CD4-positive, alpha-beta T cell treated with Interleukin-2 at 100 ng/mL for 4 hours (primary cell): ENCODE data around the gene CCRL2.
"Not testable (repeated sequence)": the region's sequence is repeated elsewhere in the genome, so short reads cannot be mapped to it uniquely, and the experiment has no call there.

ENCODE experiments used
- DNase-seq: peaks from one replicate; pipeline ENCODE4 v3.0.0-alpha.2; 2020; ENCODE audit warnings: low spot score

CCRL2 gene

DNA sequence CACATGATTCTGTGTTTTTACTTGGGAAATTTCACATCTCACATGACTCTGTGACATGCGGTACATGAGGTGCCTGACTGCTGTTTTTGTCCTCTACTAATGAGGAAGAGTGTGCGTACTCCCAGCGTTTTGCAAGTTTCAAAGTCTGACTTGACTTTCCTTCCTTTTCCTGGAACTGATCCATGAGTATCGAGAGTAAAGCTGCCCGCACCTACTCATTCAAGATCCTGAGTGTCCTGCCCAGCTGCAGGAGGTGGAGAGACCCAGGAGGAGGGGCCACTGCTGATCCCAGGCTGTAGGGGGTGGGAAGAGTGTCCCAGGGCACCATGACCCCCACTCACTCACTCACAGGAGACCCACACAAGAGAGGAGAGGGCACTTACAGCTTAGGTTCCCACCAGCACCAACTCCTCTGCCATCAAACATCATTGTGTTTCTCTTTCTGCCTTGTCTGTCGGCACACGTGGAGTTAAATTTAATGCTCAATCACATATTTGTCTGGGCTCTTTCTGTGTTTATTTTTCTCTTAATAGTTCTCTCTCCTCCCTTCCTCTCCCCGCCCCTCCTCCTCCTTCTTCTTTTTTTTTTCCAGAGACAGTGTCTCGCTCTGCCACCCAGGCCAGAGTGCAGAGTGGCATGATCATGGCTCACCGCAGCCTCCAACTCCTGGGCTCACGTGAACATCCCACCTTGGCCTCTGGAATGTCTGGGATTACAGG is 1.6 kb upstream of the CCRL2 start:
- no peak for DNase-seq

DNA sequence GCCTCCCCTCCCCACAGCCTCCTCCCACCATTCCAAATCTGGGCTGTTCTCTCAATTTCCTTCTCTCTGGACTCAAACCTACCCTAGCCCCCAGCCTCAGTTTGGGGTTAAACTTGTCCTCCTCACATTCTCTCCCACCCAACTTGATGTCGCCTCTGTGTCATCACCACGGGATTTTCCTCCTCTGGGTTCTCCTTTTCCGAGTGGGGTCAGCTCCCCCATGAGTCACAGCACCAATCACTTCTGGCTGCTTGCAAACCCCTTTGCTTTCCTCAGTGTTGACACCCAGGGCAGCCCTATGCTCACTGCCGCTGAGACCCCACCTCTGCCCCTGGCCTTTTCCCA is 644 bp upstream of the CCRL2 start:
- peak; percentile 10 for DNase-seq

DNA sequence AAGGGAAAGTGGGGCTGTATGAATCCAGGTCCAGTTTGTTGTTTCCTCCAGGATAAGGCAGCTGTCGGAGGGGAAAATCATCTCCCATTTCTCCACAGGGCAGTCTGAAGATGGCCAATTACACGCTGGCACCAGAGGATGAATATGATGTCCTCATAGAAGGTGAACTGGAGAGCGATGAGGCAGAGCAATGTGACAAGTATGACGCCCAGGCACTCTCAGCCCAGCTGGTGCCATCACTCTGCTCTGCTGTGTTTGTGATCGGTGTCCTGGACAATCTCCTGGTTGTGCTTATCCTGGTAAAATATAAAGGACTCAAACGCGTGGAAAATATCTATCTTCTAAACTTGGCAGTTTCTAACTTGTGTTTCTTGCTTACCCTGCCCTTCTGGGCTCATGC is 911 bp downstream of the CCRL2 start:
- no peak for DNase-seq

DNA sequence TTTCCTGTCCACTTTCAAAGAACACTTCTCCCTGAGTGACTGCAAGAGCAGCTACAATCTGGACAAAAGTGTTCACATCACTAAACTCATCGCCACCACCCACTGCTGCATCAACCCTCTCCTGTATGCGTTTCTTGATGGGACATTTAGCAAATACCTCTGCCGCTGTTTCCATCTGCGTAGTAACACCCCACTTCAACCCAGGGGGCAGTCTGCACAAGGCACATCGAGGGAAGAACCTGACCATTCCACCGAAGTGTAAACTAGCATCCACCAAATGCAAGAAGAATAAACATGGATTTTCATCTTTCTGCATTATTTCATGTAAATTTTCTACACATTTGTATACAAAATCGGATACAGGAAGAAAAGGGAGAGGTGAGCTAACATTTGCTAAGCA is 1.8 kb downstream of the CCRL2 start:
- no peak for DNase-seq

DNA sequence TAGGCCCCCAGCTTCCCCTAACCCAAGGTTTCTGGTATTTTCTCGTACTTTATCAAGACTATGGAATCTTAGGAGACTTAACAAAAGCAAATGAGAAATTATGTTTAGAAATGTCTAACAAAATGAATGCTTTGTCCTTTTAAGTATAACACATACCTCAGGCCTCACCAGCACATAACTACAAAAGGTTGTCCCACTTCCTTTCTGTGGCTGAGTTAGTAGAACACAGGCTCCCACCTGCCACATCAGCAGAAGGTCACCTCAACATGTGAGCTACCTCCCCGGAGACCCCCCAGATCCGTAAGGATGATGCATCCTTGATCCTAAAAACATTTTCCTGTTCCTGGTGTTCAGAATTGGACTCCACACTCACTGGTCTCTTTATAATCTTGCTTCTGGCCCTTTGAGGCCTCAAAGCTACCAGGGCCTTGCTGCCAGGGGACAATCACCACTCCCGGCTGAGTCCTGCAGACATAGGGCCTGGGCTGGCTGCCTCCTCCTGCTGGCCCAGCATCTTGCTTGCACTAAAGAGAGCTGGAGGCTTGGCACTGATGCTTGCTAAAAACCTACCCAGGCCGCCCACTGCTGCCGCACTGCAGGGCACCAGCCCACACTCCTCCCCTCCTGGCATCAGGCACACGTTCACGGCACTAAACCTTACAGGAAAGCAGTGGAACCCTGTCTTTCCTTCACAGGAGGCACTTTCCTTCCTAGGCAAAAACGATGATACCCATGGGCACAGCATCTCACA is 2.9 kb downstream of the CCRL2 start:
- DNase-seq: no peak

DNA sequence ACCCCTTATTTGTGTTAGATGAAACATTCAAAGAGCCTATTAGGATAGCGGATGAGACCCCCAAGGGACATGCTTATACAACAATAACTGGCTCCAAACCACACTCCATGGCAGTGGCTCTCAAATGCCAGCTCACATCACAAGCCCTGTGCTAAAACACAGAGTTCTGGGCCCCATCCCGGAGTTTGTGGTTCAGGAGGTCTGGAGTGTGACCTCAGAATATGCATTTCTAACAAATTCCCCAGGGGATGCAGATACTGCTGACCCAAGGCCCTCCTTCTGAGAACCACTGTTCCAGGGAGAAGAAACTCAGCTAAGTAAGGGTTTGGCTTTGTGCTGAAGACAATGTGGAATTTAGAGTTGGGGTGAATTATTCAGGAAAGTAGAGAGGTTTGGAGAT is 3.6 kb downstream of the CCRL2 start:
- DNase-seq: no peak

DNA sequence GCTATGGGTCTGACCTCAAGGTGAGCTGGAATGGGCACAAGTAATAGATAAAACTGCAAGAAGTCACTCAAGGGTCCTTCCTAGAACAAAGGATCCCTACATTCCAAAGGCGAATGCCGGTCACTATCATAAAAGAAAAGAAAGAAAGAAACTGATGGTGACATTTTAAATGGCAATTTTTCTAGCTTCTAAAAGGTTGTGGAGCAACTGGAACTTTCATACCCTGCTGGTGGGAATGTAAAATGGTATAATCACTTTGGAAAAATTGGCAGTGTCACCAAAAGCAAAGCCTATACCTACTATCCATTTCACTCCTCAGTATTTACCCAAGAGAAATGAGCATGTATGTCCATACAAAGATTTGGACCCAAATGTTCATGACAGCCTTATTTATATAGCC is 4.2 kb downstream of the CCRL2 start:
- DNase-seq: no peak

DNA sequence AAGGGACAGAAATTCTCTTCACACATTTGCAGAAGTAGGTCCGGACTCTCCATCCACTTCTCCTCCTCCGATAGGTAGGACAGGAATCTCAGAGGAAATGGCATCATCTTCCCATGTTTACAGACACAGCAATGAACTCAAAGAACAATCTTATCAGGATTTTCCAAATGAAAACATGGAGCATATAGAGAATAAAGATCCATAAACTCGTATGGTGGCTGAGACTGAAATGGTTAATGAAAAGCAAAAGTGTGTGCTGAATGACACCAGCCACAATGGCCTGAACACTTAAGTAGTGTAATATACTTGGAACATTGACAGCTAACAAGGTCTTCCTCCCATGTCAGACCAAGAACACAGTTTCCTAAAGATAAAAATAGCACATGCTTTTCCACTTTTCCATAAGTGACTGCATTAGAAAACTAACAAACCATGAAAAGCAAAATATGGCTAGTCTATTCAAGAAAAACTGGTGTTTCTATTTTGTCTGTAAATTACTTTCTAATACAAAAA is 5.8 kb downstream of the CCRL2 start:
- no peak for DNase-seq

DNA sequence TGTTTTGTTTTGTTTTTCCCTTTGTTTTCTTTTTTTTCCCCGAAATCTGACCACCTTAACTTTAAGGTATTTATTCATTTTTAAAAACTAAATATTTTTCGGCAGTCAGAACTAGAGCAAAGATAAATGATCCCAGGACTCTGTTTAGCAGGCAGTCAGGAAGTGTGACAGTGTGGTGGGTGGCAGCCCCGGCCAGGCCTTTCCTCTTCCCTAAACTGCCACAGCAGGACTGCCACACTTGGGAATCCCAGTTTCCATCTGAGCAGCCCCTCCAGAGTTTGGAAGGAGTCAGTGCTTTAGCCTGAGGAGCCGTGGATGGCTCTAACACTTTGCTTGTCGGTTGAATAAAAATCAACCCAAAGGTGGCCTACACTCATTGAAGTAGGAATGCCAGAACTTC is 6.9 kb downstream of the CCRL2 start:
- DNase-seq: no peak

DNA sequence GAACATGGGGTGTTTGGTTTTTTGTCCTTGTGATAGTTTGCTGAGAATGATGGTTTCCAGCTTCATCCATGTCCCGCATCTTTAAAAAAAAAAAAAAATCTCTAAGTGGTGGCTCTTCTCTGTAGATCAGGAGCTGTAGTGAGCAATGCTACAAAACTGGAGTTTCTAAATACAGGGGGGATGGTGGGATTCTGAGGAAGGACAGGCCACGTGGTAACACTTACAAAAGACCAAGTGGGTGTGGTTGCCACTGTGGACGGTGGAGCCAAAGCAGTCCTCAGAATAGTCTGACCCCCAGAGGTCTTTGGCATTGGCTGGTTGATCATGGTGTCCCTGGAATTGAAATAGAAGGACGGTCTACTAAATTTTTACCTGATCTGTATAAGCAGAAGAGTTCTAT is 7.7 kb downstream of the CCRL2 start:
- no peak for DNase-seq

DNA sequence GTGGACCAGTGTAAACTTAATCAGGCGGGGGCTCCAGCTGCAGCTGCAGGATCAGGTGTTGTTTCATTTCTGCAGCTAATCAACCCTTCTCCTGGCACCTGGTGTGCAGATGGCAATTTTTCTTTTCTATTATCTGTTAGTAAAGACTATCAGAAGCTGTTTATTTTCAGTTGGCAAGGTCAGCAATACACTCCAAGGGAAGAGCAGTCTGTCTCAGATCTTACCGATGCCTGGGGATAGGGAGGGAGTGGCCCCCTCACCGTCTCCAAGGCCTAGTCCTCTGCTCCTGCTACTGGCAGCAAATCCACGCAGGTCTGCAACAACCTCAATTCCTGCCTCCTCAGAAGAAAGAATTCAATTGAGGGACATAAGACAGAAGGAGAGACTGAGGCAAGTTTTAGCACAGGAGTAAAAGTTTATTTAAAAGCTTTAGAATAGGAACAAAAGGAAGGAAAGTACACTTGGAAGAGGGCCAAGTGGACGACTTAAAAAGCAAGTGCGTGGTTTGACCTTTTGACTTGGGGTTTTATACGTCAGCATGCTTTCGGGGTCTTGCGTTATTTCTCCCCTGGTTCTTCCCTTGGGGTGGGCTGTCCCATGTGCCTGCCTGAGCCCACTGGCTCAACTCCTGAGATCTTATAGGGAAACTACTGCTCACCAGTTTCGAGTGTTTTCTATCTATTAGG is 9.2 kb downstream of the CCRL2 start:
- no peak for DNase-seq

DNA sequence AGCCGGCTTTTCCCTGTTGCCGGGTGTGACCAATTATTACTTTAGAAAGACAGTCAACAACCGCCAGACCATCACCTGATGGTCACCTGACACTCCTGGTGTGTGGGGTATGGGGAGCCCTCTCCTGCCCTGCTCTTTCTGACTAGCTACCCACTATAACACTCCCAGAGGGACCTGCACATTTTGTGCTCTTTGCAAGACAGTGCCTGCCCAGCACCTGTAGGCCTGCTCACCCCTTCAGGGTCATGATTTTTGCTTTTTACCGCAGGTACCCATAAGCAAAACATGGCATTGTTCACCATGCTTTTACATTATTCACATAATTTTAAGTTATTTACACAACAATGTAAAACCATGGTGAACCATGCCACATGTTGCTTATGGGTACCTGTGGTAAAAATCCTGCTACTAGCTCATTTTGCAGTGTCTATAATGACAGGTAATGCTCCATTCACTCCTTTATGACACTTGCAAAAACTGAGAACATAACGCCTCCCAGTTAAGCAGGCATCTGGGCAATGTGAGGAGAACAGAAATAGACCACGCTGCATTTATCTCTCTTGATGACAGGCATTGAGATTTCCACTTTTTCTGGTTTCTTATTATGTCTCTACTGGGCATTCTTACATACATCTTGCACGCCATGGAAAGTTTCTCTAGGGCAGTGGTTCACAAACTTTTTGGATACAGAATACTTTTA is 9.9 kb downstream of the CCRL2 start:
- DNase-seq: no peak

DNA sequence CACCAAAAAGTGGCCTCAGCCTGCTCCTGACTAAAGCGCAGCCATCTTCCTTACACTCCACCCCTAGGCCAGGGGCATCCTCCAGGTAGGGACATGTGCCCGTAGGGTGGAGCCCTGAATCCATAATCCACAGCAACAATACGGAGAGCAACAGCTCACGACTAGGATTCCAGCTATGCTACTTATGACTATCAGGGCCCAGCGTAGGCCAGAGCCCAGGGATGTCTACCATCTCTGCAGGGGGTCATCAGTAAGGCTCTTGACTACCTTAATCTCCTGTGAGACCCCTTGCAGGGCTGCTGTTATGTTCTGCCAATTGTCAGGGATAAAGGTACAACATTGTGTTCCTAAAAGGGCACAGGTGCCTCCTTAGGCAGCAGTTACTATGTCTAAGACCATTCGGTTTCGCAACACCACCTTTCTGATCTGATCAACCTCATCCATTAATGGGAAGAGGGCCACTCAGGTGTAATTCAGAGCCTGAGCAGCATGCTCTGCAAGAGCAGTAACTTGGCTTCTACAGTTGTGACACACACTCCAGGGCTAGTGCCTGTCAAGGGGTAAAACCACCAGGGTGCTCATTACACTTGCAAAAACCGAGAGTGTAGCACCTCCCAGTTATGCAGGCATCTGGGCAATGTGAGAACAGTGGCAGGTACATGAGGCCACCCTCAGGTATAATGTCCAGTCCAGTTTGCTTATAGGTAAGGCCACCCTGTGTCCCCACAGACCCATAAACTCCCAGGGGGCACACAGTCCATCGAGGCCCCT is 11.0 kb downstream of the CCRL2 start:
- DNase-seq: no peak

DNA sequence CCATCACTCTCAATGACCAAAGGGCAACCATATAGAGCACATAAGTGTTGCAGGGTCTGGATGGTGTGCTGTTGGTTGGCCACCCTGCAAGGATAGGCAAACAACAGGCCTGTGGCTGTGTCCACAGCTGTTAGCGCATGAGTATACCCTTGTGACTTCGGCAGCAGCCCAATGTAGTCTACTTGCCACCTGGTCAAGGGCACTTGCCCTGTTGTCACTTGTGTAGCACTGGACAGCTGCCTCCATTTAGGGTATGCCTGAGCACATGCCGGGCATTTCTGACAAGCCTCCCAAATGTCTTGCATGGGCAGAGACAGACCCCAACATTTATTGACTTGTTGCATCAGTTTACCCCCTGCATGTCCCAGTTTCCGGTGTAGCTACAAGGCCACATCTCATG is 12.8 kb downstream of the CCRL2 start:
- no peak for DNase-seq

DNA sequence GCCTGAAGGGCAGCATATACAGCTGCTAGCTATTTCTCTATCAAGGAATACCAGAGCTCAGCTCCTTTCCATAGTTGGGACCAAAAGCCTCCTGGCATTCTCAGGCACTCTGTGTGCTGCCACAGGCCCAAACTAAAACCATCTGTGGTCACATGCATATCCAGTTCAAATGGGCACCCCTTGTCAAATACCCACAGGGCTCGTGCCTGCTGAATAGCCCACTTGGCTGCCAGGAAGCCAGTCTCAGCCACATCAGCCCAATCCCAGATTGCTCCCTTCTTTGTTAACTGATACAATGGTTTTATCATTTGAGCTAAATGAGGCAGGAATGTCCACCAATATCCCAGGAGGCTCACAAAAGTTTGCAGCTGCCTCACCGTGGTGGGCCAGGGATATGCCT is 13.9 kb downstream of the CCRL2 start:
- DNase-seq: no peak

DNA sequence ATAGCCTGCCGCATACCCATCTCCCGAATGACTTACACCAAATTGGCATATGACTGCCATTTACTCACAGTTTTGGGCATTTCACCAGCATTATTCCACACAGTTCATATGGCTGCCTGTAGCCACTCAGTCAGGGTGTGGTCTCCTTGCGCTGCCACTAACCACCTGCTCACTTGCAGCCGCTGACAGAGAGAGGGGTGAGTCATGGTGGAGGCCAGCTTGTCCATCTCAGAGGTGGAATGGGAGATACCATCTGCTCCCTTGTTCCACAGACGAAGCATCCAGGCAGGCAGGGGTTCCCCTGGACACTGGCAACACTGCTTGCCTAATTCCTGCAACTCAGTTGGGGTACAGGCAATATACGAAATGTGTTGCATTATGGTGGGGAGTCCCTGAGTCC is 15.6 kb downstream of the CCRL2 start:
- DNase-seq: no peak

DNA sequence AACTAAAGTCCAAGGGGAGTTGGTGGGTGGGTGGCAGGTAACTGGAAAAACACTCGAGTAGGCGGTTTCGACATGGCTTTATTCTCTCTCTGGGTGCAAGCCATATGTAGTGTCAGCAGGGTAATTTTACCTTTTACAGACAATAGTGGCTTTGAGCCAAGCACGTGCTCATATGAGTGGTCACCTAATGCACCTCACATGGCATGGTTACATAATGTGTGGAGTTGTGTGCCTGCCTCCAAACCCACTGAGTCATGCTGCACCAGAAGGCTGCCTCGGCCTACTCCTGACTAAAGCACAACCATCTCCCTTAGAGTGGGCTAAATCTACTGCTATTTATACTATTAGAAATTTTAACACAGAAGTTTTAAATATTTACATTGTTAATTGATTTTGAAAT is 16.5 kb downstream of the CCRL2 start:
- DNase-seq: no peak

DNA sequence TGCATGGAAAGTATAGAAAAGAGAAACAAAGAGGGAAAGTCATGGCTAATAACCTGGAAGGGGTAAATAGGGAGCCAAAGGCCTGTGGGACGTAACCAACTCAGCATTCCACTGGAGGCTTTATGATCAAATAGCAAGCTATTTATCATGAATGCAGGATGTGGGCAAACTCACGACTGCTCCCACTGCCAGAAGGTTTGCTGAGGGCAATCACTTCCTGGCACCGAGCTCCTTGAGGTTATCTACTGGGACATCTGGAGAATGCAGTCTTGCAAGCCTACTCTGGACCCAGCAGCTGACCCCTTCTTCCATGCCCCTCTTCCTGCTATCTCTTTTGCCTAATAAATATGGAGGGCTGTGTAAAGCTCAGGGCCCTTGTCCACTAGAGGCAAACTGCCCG is 19.4 kb downstream of the CCRL2 start:
- DNase-seq: not testable (repeated sequence)

DNA sequence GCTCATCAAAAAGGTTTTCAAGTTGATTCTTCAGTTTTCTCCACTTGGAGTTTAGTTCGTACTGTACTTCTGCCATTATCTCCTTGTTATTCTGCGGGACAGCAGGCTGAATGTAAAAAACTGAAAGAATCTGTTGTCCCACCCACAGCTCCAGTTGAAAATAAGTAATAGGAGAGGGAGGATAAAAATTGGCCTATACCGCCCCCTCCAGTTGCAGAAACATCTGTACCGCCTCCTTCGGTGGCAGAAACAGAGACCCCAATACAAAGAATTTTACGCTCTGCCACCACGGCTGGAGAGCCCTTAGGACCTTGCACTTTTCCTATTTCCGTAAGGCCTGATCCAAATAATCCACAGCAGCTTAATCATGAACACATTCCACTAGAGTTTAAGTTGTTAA is 20.3 kb downstream of the CCRL2 start:
- DNase-seq: not testable (repeated sequence)

DNA sequence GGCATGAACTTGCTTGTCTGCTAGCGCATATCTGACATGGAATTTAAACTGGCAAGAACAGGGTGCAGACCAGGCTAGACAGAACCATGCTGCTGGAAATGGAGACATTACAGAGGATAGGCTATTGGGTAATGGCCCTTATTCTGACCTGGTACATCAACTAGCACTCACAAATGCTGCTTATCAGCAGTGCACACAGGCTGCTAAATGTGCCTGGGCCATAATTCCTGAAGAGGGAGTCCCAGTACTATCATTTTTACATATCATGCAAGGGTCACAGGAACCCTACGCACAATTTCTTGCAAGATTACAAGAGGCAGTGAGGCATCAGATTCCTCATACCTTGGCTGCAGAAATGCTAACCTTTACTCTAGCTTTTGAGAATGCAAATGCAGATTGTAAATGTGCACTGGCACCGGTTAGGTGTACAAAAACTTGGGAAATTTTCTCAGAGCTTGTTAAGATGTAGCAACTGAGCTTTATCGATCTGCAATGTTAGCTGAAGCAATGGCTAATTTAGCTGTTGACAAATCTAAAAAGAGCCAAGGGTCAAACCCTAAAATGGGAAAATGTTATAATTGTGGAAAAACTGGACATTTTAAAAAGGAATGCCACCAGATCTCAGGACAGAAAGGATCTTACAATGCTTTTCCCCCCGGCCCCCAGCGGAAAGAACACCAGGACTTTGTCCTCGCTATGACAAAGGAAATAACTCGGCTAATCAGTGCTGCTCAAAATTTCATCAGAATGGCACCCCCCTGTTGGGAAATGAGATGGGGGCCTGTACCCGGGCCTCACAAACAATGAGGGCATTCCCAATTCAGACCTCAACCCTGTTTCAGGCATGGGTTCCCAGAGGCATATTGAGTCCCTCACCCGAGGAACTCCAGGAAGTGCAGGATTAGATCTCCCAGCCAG is 21.1 kb downstream of the CCRL2 start:
- DNase-seq: no peak

DNA sequence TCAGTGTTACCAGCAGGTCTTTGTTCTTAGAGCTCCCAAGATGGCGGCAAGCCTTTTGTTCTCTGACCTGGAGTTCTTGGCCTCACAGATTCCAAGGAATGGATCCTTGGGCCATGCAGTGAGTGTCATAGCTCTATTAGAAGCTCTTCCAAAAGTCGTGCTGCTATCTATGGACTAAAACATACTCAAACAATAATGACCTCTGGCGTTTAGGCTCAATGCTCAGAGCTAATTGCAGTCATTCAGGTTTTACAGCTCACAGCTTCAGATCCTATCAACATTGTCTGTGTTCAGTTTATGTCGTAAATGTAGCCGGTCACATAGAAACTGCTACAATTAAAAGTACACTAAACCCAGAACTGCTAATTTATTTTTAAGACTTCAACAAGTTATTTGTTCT is 22.2 kb downstream of the CCRL2 start:
- DNase-seq: no peak
